SK-N-SH treated with all-trans-retinoic acid at 6 μM for 48 hours (cell line): ENCODE measurements around the gene PDIA5.
A peak's percentile ranks its signal among the peaks of the same experiment; 100 is the strongest.

Experiments used
- ATAC-seq: fragments of 200-7000 bp; cut with Tn5 transposase; 3 replicates; pipeline ENCODE4 v1.9.1; 2020; ENCODE audit warnings: mild to moderate bottlenecking, moderate library complexity
- ARNTL ChIP-seq: fragments of 450-650 bp; formaldehyde crosslinking; IDR thresholded peaks from 2 replicates; pipeline ENCODE4 v1.5.0; 2020; ENCODE audit warnings: low read depth, mild to moderate bottlenecking, moderate library complexity, borderline replicate concordance
- CREB5 ChIP-seq: fragments of 250-450 bp; sonication (Bioruptor Pico); IDR thresholded peaks from 2 replicates; pipeline ENCODE4 v1.5.1; 2020; ENCODE audit warnings: low read depth, mild to moderate bottlenecking, moderate library complexity
- ESRRG ChIP-seq: fragments of 250-450 bp; sonication (Bioruptor Pico); IDR thresholded peaks from 2 replicates; pipeline ENCODE4 v1.6.1; 2021; ENCODE audit warnings: mild to moderate bottlenecking
- GLIS3 ChIP-seq: fragments of 250-450 bp; sonication (Bioruptor Pico); IDR thresholded peaks from 2 replicates; pipeline ENCODE4 v1.5.0; 2020; ENCODE audit warnings: mild to moderate bottlenecking, moderate library complexity
- ISL1 ChIP-seq: fragments of 250-450 bp; sonication (Bioruptor Pico); IDR thresholded peaks from 2 replicates; pipeline ENCODE4 v2.1.2; 2022; ENCODE audit warnings: mild to moderate bottlenecking, moderate library complexity
- PPARA ChIP-seq: fragments of 250-450 bp; sonication (Bioruptor Pico); IDR thresholded peaks from 2 replicates; pipeline ENCODE4 v1.5.0; 2020; ENCODE audit warnings: mild to moderate bottlenecking, borderline replicate concordance
- RARB ChIP-seq: fragments of 250-450 bp; sonication (Bioruptor Pico); IDR thresholded peaks from 2 replicates; pipeline ENCODE4 v1.8.0; 2021; ENCODE audit warnings: mild to moderate bottlenecking, moderate library complexity
- SNAI2 ChIP-seq: fragments of 250-450 bp; sonication (Bioruptor Pico); IDR thresholded peaks from 2 replicates; pipeline ENCODE4 v1.5.0; 2020; ENCODE audit warnings: mild to moderate bottlenecking, moderate library complexity
- TCF4 ChIP-seq: fragments of 250-450 bp; sonication (Bioruptor Pico); IDR thresholded peaks from 2 replicates; pipeline ENCODE4 v1.8.0; 2021; ENCODE audit warnings: mild to moderate bottlenecking, moderate library complexity, borderline replicate concordance
- TOX ChIP-seq: fragments of 250-450 bp; sonication (Bioruptor Pico); IDR thresholded peaks from 2 replicates; pipeline ENCODE4 v1.8.0; 2021; ENCODE audit warnings: mild to moderate bottlenecking, moderate library complexity, borderline replicate concordance
- ZC3H10 ChIP-seq: fragments of 250-450 bp; sonication (Bioruptor Pico); IDR thresholded peaks from 2 replicates; pipeline ENCODE4 v1.5.1; 2021; ENCODE audit warnings: mild to moderate bottlenecking, moderate library complexity
- ZFP3 ChIP-seq: fragments of 250-450 bp; sonication (Bioruptor Pico); IDR thresholded peaks from 2 replicates; pipeline ENCODE4 v1.5.0; 2020; ENCODE audit warnings: mild to moderate bottlenecking, moderate library complexity
- ZFP30 ChIP-seq: fragments of 450-650 bp; formaldehyde crosslinking; IDR thresholded peaks from 2 replicates; pipeline ENCODE4 v1.5.0; 2022; ENCODE audit warnings: mild to moderate bottlenecking, moderate library complexity
- ZNF565 ChIP-seq: fragments of 450-650 bp; formaldehyde crosslinking; conservative IDR thresholded peaks from 2 replicates; pipeline ENCODE4 v1.5.0; 2020; ENCODE audit warnings: low read depth, mild to moderate bottlenecking, moderate library complexity
- ZNF70 ChIP-seq: fragments of 450-650 bp; formaldehyde crosslinking; IDR thresholded peaks from 2 replicates; pipeline ENCODE4 v1.5.0; 2020; ENCODE audit warnings: mild to moderate bottlenecking, moderate library complexity
- TF ChIP-seq, protein P1 (sequence below): fragments of 250-450 bp; sonication (Bioruptor Pico); IDR thresholded peaks from 2 replicates; pipeline ENCODE4 v1.8.0; 2020; ENCODE audit warnings: mild to moderate bottlenecking, moderate library complexity, borderline replicate concordance
- TF ChIP-seq, protein P2 (sequence below): fragments of 250-450 bp; sonication (Bioruptor Pico); IDR thresholded peaks from 2 replicates; pipeline ENCODE4 v1.8.0; 2021; ENCODE audit warnings: low read depth, mild to moderate bottlenecking, moderate library complexity, borderline replicate concordance
- TF ChIP-seq, protein P3 (sequence below): fragments of 250-450 bp; sonication (Bioruptor Pico); IDR thresholded peaks from 2 replicates; pipeline ENCODE4 v1.5.0; 2020; ENCODE audit warnings: mild to moderate bottlenecking, moderate library complexity

Gene PDIA5

GRCh38 chr3:123096126-123096525 lies 29.3 kb downstream of the PDIA5 start:
- TF ChIP-seq ESRRG (no peak), TOX (CRISPR knock-in tag) (no peak), RARB (CRISPR knock-in tag) (no peak), SNAI2 (CRISPR knock-in tag) (no peak), PPARA (no peak), CREB5 (CRISPR knock-in tag) (no peak), ARNTL (CRISPR knock-in tag) (no peak), ZFP3 (CRISPR knock-in tag) (no peak), ZC3H10 (CRISPR knock-in tag) (no peak), ISL1 (no peak), ZNF565 (CRISPR knock-in tag) (no peak), GLIS3 (CRISPR knock-in tag) (no peak), ZFP30 (no peak), TCF4 (CRISPR knock-in tag) (no peak)
- TF ChIP-seq, protein P1, sequence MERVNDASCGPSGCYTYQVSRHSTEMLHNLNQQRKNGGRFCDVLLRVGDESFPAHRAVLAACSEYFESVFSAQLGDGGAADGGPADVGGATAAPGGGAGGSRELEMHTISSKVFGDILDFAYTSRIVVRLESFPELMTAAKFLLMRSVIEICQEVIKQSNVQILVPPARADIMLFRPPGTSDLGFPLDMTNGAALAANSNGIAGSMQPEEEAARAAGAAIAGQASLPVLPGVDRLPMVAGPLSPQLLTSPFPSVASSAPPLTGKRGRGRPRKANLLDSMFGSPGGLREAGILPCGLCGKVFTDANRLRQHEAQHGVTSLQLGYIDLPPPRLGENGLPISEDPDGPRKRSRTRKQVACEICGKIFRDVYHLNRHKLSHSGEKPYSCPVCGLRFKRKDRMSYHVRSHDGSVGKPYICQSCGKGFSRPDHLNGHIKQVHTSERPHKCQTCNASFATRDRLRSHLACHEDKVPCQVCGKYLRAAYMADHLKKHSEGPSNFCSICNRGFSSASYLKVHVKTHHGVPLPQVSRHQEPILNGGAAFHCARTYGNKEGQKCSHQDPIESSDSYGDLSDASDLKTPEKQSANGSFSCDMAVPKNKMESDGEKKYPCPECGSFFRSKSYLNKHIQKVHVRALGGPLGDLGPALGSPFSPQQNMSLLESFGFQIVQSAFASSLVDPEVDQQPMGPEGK (CRISPR knock-in tag) = no peak
- TF ChIP-seq, protein P2, sequence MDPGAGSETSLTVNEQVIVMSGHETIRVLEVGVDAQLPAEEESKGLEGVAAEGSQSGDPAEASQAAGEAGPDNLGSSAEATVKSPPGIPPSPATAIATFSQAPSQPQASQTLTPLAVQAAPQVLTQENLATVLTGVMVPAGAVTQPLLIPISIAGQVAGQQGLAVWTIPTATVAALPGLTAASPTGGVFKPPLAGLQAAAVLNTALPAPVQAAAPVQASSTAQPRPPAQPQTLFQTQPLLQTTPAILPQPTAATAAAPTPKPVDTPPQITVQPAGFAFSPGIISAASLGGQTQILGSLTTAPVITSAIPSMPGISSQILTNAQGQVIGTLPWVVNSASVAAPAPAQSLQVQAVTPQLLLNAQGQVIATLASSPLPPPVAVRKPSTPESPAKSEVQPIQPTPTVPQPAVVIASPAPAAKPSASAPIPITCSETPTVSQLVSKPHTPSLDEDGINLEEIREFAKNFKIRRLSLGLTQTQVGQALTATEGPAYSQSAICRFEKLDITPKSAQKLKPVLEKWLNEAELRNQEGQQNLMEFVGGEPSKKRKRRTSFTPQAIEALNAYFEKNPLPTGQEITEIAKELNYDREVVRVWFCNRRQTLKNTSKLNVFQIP = no peak
- TF ChIP-seq, protein P3, sequence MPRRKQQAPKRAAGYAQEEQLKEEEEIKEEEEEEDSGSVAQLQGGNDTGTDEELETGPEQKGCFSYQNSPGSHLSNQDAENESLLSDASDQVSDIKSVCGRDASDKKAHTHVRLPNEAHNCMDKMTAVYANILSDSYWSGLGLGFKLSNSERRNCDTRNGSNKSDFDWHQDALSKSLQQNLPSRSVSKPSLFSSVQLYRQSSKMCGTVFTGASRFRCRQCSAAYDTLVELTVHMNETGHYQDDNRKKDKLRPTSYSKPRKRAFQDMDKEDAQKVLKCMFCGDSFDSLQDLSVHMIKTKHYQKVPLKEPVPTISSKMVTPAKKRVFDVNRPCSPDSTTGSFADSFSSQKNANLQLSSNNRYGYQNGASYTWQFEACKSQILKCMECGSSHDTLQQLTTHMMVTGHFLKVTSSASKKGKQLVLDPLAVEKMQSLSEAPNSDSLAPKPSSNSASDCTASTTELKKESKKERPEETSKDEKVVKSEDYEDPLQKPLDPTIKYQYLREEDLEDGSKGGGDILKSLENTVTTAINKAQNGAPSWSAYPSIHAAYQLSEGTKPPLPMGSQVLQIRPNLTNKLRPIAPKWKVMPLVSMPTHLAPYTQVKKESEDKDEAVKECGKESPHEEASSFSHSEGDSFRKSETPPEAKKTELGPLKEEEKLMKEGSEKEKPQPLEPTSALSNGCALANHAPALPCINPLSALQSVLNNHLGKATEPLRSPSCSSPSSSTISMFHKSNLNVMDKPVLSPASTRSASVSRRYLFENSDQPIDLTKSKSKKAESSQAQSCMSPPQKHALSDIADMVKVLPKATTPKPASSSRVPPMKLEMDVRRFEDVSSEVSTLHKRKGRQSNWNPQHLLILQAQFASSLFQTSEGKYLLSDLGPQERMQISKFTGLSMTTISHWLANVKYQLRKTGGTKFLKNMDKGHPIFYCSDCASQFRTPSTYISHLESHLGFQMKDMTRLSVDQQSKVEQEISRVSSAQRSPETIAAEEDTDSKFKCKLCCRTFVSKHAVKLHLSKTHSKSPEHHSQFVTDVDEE = no peak
- no peak for ATAC-seq

- TF ChIP-seq PPARA (no peak), TCF4 (CRISPR knock-in tag) (0 out of 2 replicates have a peak, but pooled peaks have one; percentile 25)
- TF ChIP-seq, all 23 proteins: peak for 1
- peak; percentile 80 for ATAC-seq
Measured at GRCh38 chr3:123096731-123097130, 29.9 kb downstream of the PDIA5 start.

- ATAC-seq = peak; percentile 64
- no peak for TF ChIP-seq ZC3H10 (CRISPR knock-in tag)
- no peak for TF ChIP-seq ZNF565 (CRISPR knock-in tag)
Measured at GRCh38 chr3:123098426-123099330, 31.9 kb downstream of the PDIA5 start.

- TF ChIP-seq GLIS3 (CRISPR knock-in tag) = no peak
- TF ChIP-seq, protein P2 = no peak
- TF ChIP-seq ZNF70 = no peak
- no peak for TF ChIP-seq ZNF565 (CRISPR knock-in tag)
- TF ChIP-seq ZFP30 = no peak
- no peak for TF ChIP-seq PPARA
- TF ChIP-seq, all 23 proteins: peak for 0
- ATAC-seq = no peak
Measured at GRCh38 chr3:123099331-123100192, 32.7 kb downstream of the PDIA5 start.
